Epithelial cell of proximal tubule (primary cell): ENCODE measurements around the gene INPP4A. TPM values are rescaled to one million over a fixed set of nuclear protein-coding genes. Genes with fewer than 3 reads are reported as not detected.

ENCODE experiments used
- DNase-seq: peaks from one replicate; pipeline ENCODE4 v3.0.0-alpha.2; 2011; ENCODE audit warnings: low read depth
- H3K4me3 ChIP-seq: 2 replicates; pipeline ENCODE4 v1.5.1; 2011; ENCODE audit warnings: low read depth, mild to moderate bottlenecking, low read length
- CTCF ChIP-seq: conservative IDR thresholded peaks from 2 replicates; pipeline ENCODE4 v1.5.1; 2012; ENCODE audit warnings: low read depth, mild to moderate bottlenecking, low read length
- total RNA-seq: library from RNA; depleted of rRNA; stranded (reverse); fragments of >200 nt; gene quantifications from 2 replicates; pipeline ENCODE4 v1.2.3, GENCODE V29; 2015

The INPP4A gene
- total RNA-seq, 1 donor from 2014 or later: 12.2 TPM

- no peak for TF ChIP-seq CTCF
- DNase-seq: no peak
- no peak overlapping the region for H3K4me3 ChIP-seq
Measured at GRCh38 chr2:98605076-98605475, 160.4 kb downstream of the INPP4A start.

GRCh38 chr2:98606431-98606830 is 161.8 kb downstream of the INPP4A start:
- H3K4me3 ChIP-seq: no peak overlapping the region
- no peak for TF ChIP-seq CTCF
- no peak for DNase-seq

- no peak for TF ChIP-seq CTCF
Measured at GRCh38 chr2:98607104-98607503, 162.4 kb downstream of the INPP4A start.

GRCh38 chr2:98607741-98608115 is 163.1 kb downstream of the INPP4A start:
- DNase-seq: peak; percentile 30
- TF ChIP-seq CTCF: no peak
- H3K4me3 ChIP-seq: peak overlapping the region; percentile 89

More at GRCh38 chr2:98607104-98607503, 162.4 kb downstream of the INPP4A start:
- no peak for DNase-seq
- H3K4me3 ChIP-seq: peak overlapping the region; percentile 89

GRCh38 chr2:98608116-98608961 is 163.7 kb downstream of the INPP4A start, which contains the start of the genes COA5 and UNC50:
COA5 (minus strand) TSS chr2:98608512; CDS start chr2:98608405, 107 bp downstream.
UNC50 (plus strand) TSS chr2:98608589; CDS start chr2:98609760, 1,171 bp downstream.
- no peak for TF ChIP-seq CTCF
- H3K4me3 ChIP-seq: peak within 1 kb of the TSS; percentile 89
- peak; percentile 32 for DNase-seq

GRCh38 chr2:98608962-98609604 is 164.4 kb downstream of the INPP4A start:
- peak overlapping the region; percentile 89 for H3K4me3 ChIP-seq
- TF ChIP-seq CTCF: no peak
- peak; percentile 6 for DNase-seq
